ENCODE measurements around the gene IGSF9.

GRCh38 chr1:159961636-159962035 lies 16.2 kb upstream of the IGSF9 start:
- TF ChIP-seq EZH2 (IDR thresholded peaks at IDR 0.05; ENCODE audit: insufficient read depth, poor library complexity, severe bottlenecking): no peak
- no peak for TF ChIP-seq EZH2phosphoT487 (IDR thresholded peaks at IDR 0.05; ENCODE audit: insufficient read depth, low read depth)
